ENCODE measurements around the gene DPP8. TPM values are rescaled to one million over a fixed set of nuclear protein-coding genes. Genes with fewer than 3 reads are reported as not detected.

DPP8 gene
- total and polyA plus RNA-seq, 4 donors, result 5.5 to 22.7 (median 17.5) TPM

- no peak for TF ChIP-seq YY1 (IDR thresholded peaks at IDR 0.05)
- TF ChIP-seq ATF3 (IDR thresholded peaks at IDR 0.05), result no peak
- TF ChIP-seq ZBTB33 (IDR thresholded peaks at IDR 0.05), result no peak
- TF ChIP-seq FOXA2 (IDR thresholded peaks at IDR 0.05), result no peak
- TF ChIP-seq FOXA1 (IDR thresholded peaks at IDR 0.05), result no peak
- TF ChIP-seq HNF4G (IDR thresholded peaks at IDR 0.05), result no peak
- no peak for TF ChIP-seq JUND (IDR thresholded peaks at IDR 0.05)
- TF ChIP-seq GABPA (IDR thresholded peaks at IDR 0.05 in 1 of 2, conservative IDR thresholded peaks at IDR 0.05 in 1 of 2), result no peak
- TF ChIP-seq, protein P1, sequence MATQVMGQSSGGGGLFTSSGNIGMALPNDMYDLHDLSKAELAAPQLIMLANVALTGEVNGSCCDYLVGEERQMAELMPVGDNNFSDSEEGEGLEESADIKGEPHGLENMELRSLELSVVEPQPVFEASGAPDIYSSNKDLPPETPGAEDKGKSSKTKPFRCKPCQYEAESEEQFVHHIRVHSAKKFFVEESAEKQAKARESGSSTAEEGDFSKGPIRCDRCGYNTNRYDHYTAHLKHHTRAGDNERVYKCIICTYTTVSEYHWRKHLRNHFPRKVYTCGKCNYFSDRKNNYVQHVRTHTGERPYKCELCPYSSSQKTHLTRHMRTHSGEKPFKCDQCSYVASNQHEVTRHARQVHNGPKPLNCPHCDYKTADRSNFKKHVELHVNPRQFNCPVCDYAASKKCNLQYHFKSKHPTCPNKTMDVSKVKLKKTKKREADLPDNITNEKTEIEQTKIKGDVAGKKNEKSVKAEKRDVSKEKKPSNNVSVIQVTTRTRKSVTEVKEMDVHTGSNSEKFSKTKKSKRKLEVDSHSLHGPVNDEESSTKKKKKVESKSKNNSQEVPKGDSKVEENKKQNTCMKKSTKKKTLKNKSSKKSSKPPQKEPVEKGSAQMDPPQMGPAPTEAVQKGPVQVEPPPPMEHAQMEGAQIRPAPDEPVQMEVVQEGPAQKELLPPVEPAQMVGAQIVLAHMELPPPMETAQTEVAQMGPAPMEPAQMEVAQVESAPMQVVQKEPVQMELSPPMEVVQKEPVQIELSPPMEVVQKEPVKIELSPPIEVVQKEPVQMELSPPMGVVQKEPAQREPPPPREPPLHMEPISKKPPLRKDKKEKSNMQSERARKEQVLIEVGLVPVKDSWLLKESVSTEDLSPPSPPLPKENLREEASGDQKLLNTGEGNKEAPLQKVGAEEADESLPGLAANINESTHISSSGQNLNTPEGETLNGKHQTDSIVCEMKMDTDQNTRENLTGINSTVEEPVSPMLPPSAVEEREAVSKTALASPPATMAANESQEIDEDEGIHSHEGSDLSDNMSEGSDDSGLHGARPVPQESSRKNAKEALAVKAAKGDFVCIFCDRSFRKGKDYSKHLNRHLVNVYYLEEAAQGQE (IDR thresholded peaks at IDR 0.05), result no peak
- TF ChIP-seq TAF1 (conservative IDR thresholded peaks at IDR 0.05), result no peak
- TF ChIP-seq RXRA (IDR thresholded peaks at IDR 0.05), result no peak
- TF ChIP-seq, protein P2, sequence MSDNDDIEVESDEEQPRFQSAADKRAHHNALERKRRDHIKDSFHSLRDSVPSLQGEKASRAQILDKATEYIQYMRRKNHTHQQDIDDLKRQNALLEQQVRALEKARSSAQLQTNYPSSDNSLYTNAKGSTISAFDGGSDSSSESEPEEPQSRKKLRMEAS (IDR thresholded peaks at IDR 0.05), result no peak
- TF ChIP-seq CTCF (IDR thresholded peaks at IDR 0.05; ENCODE audit: low read depth, low read length, missing input control), result no peak
- Histone ChIP-seq H3K27me3 (ENCODE audit: control insufficient read depth in 4 of 4, insufficient read depth in 4 of 4, low read length in 3 of 4) (peaks cover 0 to 3% (median 0%) of the 10 kb centered on the region in 4 donors), H3K9me3 (ENCODE audit: control insufficient read depth in 4 of 4, low read length in 3 of 4) (no peaks in the 10 kb centered on the region), H3K27ac (ENCODE audit: low read depth in 1 of 2, low read length in 2 of 2) (no peak overlapping the region), H3K36me3 (ENCODE audit: control insufficient read depth in 4 of 4, insufficient read depth in 3 of 4, low read depth in 1 of 4, low read length in 3 of 4) (no peaks in the 10 kb centered on the region), H3K4me3 (ENCODE audit: low read depth in 1 of 3, low read length in 3 of 3) (no peak overlapping the region), H3K9ac (ENCODE audit: low read depth in 1 of 2, low read length in 2 of 2) (no peak overlapping the region), H3K4me1 (ENCODE audit: control insufficient read depth in 4 of 4, insufficient read depth in 4 of 4, low read length in 3 of 4) (peaks cover 0 to 2% (median 0%) of the 10 kb centered on the region in 4 donors)
- no peak for DNase-seq (ENCODE audit: low spot score)
- WGBS, result 85% methylated on average over 9 of the region's 9 CpGs
These were observed 122.6 kb downstream of the DPP8 start for GRCh38 chr15:65394936-65395335.

DNA sequence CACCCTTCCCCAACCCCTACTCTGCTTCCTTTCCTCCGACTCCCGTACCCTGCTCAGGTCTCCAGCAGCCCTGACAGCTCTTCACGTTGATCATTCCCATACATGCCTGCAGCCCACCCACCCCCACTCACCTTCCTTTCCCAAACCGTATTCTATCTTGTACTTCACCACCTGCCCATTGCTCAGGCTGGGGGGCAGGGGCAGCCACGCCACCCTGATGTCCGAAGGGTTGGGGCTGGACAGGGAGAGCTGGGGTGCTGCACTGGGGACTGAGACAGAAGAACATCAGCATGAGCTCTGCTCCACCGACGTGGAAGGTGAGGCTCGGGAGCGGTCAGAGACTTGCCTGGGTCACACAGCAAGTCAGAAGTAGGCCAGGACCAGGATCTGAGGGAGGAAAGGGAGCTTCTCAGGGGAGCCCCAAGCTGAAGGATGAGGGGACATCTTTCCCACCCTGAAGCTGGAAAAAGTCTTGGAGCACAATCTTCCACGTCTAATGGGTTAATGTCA, 123.2 kb downstream of the DPP8 start:
- 85% methylated on average over 11 of the region's 11 CpGs for WGBS
- DNase-seq (ENCODE audit: low spot score), result no peak
- Histone ChIP-seq H3K36me3 (ENCODE audit: control insufficient read depth in 4 of 4, insufficient read depth in 3 of 4, low read depth in 1 of 4, low read length in 3 of 4) (no peaks in the 10 kb centered on the region), H3K27ac (ENCODE audit: low read depth in 1 of 2, low read length in 2 of 2) (no peak overlapping the region), H3K9ac (ENCODE audit: low read depth in 1 of 2, low read length in 2 of 2) (no peak overlapping the region), H3K9me3 (ENCODE audit: control insufficient read depth in 4 of 4, low read length in 3 of 4) (no peaks in the 10 kb centered on the region), H3K4me1 (ENCODE audit: control insufficient read depth in 4 of 4, insufficient read depth in 4 of 4, low read length in 3 of 4) (peaks cover 0 to 2% (median 0%) of the 10 kb centered on the region in 4 donors), H3K27me3 (ENCODE audit: control insufficient read depth in 4 of 4, insufficient read depth in 4 of 4, low read length in 3 of 4) (peaks cover 0 to 4% (median 0%) of the 10 kb centered on the region in 4 donors), H3K4me3 (ENCODE audit: low read depth in 1 of 3, low read length in 3 of 3) (no peak overlapping the region)
- no peak for TF ChIP-seq FOXA1 (IDR thresholded peaks at IDR 0.05)
- no peak for TF ChIP-seq HNF4A (conservative IDR thresholded peaks at IDR 0.05)
- TF ChIP-seq CTCF (IDR thresholded peaks at IDR 0.05; ENCODE audit: low read depth, low read length, missing input control), result no peak
- no peak for TF ChIP-seq JUND (IDR thresholded peaks at IDR 0.05)
- TF ChIP-seq YY1 (IDR thresholded peaks at IDR 0.05), result no peak
- TF ChIP-seq EGR1 (IDR thresholded peaks at IDR 0.05; ENCODE audit: low read depth in 2 of 2), result no peak
- TF ChIP-seq GABPA (IDR thresholded peaks at IDR 0.05 in 1 of 2, conservative IDR thresholded peaks at IDR 0.05 in 1 of 2), result no peak

Data from liver (tissue), 9 donors.